Smooth muscle cell (in vitro differentiated cells): ENCODE data around the gene NELFE. TPM values are rescaled to one million over a fixed set of nuclear protein-coding genes. Genes with fewer than 3 reads are reported as not detected.
"Not testable (repeated sequence)": the region's sequence is repeated elsewhere in the genome, so short reads cannot be mapped to it uniquely, and the experiment has no call there.

Experiments
- DNase-seq: peaks from one replicate; lab custom pipeline; 2025; ENCODE audit not compliant: unreplicated experiment; lab: John Stamatoyannopoulos, UW
- H2AFZ ChIP-seq: fragments of 200-600 bp; sonication (generic); 2 replicates; pipeline ENCODE4 v1.6.0; 2016; ENCODE audit warnings: antibody characterized with exemption, low read depth, mild to moderate bottlenecking
- H3F3A ChIP-seq: fragments of 200-600 bp; sonication (generic); 2 replicates; pipeline ENCODE4 v1.6.0; 2017; ENCODE audit warnings: antibody characterized with exemption, low read depth
- H3K27ac ChIP-seq: fragments of 200-600 bp; sonication (generic); 2 replicates; pipeline ENCODE4 v1.5.1; 2016; ENCODE audit warnings: low read depth, mild to moderate bottlenecking
- H3K27me3 ChIP-seq: fragments of 200-600 bp; sonication (generic); 2 replicates; pipeline ENCODE4 v1.6.1; 2016; ENCODE audit warnings: low read depth, mild to moderate bottlenecking
- H3K36me3 ChIP-seq: fragments of 200-600 bp; sonication (generic); 2 replicates; pipeline ENCODE4 v1.5.1; 2016; ENCODE audit warnings: low read depth
- H3K4me1 ChIP-seq: fragments of 200-600 bp; sonication (generic); 2 replicates; pipeline ENCODE4 v1.5.1; 2016; ENCODE audit warnings: low read depth
- H3K4me2 ChIP-seq: fragments of 200-600 bp; sonication (generic); 2 replicates; pipeline ENCODE4 v1.6.0; 2016; ENCODE audit warnings: mild to moderate bottlenecking
- H3K4me3 ChIP-seq: fragments of 200-600 bp; sonication (generic); 2 replicates; pipeline ENCODE4 v1.5.1; 2016; ENCODE audit warnings: mild to moderate bottlenecking
- H3K79me2 ChIP-seq: fragments of 200-600 bp; sonication (generic); 2 replicates; pipeline ENCODE4 v1.6.0; 2016; ENCODE audit warnings: low read depth, mild to moderate bottlenecking
- H3K9ac ChIP-seq: fragments of 200-600 bp; sonication (generic); 2 replicates; pipeline ENCODE4 v1.6.0; 2016; ENCODE audit warnings: low read depth
- H3K9me3 ChIP-seq: fragments of 200-600 bp; sonication (generic); replicated peaks from 2 replicates; pipeline ENCODE4 v1.5.1; 2016; ENCODE audit warnings: low read depth
- H4K20me1 ChIP-seq: fragments of 200-600 bp; sonication (generic); 2 replicates; pipeline ENCODE4 v1.6.0; 2016; ENCODE audit warnings: low read depth
- WGBS: methylation state at CpG from one replicate; pipeline ENCODE4 v1.1.7; 2016; ENCODE audit warnings: low lambda C conversion rate; 5-methylcytosine and 5-hydroxymethylcytosine counted together
- polyA plus RNA-seq: library from polyadenylated mRNA; unstranded; fragments of >200 nt; fragmentation: Nextera tagmentation; extraction: Ambion mirVana; gene quantifications from 2 replicates; pipeline ENCODE4 v1.2.1, GENCODE V29; 2016
- total RNA-seq: library from RNA; depleted of rRNA; stranded (reverse); fragments of >200 nt; gene quantifications from 2 replicates; pipeline ENCODE4 v1.2.3, GENCODE V29; 2014
- TF ChIP-seq, protein P1 (sequence below): fragments of 200-600 bp; sonication (generic); IDR thresholded peaks from 2 replicates; pipeline ENCODE4 v1.5.1; 2017; ENCODE audit warnings: borderline replicate concordance, mild to moderate bottlenecking, antibody characterized with exemption; ENCODE audit not compliant: insufficient read depth, poor library complexity, severe bottlenecking

Gene NELFE
- total and polyA plus RNA-seq, 2 experiments from 2014 or later, result 91.5 to 134 TPM

DNA sequence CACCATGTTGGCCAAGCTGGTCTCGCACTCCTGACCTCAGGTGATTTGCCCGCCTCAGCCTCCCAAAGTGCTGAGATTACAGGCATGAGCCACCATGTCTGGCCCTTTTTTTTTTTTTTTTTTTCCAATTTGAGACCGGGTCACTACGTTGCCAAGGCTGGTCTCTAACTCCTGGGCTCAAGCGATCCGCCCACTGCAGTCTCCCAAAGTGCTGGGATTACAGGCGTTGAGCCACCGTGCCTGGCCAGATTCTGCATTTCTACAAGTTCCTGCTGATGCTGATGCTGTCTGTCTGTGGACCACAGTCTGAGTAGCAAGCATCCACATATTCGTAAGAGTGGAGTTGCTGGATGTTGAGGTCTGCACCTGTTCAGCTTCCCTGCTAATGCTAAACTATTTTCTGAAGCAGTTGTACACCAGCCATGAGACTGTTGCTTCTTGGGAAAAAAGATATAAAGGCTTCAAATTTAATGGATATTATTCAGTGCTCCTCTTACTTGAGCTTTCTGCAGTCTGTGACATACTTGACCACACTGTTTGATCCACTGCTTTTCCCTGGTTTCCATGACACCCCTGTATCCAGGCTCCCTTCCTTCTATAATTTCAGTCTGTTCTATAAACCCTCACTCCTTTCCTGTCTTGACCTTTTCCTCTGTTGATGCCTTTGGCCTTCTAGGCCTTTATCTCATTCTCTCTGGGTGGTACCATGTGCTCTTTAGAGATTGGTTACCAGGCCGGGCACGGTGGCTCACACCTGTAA lies 46.8 kb downstream of the NELFE start:
- H3K4me2 ChIP-seq, result peak overlapping the region; percentile 67
- no peaks in the 10 kb centered on the region for H3K27me3 ChIP-seq
- H3K36me3 ChIP-seq, result no peaks in the 10 kb centered on the region
- H3K9ac ChIP-seq, result no peak overlapping the region
- H3K9me3 ChIP-seq, result no peaks in the 10 kb centered on the region
- DNase-seq, result no peak
- H4K20me1 ChIP-seq, result no peaks in the 10 kb centered on the region
- peak overlapping the region; percentile 89 for H3K27ac ChIP-seq
- H3K79me2 ChIP-seq, result no peaks in the 10 kb centered on the region
- H2AFZ ChIP-seq, result no peak overlapping the region
- TF ChIP-seq, protein P1, sequence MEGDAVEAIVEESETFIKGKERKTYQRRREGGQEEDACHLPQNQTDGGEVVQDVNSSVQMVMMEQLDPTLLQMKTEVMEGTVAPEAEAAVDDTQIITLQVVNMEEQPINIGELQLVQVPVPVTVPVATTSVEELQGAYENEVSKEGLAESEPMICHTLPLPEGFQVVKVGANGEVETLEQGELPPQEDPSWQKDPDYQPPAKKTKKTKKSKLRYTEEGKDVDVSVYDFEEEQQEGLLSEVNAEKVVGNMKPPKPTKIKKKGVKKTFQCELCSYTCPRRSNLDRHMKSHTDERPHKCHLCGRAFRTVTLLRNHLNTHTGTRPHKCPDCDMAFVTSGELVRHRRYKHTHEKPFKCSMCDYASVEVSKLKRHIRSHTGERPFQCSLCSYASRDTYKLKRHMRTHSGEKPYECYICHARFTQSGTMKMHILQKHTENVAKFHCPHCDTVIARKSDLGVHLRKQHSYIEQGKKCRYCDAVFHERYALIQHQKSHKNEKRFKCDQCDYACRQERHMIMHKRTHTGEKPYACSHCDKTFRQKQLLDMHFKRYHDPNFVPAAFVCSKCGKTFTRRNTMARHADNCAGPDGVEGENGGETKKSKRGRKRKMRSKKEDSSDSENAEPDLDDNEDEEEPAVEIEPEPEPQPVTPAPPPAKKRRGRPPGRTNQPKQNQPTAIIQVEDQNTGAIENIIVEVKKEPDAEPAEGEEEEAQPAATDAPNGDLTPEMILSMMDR, result no peak
- 63% methylated on average over 11 of the region's 11 CpGs for whole genome bisulfite sequencing
- H3F3A ChIP-seq, result peaks cover 7% of the 10 kb centered on the region
- peaks cover 2% of the 10 kb centered on the region for H3K4me1 ChIP-seq
- no peak overlapping the region for H3K4me3 ChIP-seq

DNA sequence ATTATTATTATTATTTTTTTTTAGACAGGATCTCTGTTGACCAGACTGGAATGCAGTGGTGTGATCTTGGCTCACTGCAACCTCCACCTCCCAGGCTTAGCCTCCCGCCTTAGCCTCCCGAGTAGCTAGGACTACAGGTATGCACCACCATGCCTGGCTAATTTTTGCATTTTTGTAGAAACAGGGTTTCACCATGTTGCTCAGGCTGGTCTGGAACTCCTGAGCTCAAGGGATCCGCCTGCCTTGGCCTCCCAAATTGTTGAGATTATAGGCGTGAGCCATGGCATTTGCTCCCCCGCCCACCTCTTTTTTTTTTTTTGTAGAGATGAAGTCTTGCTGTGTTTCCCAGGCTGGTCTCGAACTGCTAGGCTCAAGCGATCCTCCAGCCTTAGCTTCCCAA lies 49.5 kb downstream of the NELFE start:
- not testable (repeated sequence) for H3K9me3 ChIP-seq, H3K9ac ChIP-seq, DNase-seq, H3F3A ChIP-seq, H2AFZ ChIP-seq, H3K79me2 ChIP-seq, H3K27ac ChIP-seq, H4K20me1 ChIP-seq, H3K36me3 ChIP-seq, H3K4me3 ChIP-seq, H3K4me2 ChIP-seq, H3K4me1 ChIP-seq, H3K27me3 ChIP-seq
- 74% methylated on average over 7 of the region's 7 CpGs for WGBS

DNA sequence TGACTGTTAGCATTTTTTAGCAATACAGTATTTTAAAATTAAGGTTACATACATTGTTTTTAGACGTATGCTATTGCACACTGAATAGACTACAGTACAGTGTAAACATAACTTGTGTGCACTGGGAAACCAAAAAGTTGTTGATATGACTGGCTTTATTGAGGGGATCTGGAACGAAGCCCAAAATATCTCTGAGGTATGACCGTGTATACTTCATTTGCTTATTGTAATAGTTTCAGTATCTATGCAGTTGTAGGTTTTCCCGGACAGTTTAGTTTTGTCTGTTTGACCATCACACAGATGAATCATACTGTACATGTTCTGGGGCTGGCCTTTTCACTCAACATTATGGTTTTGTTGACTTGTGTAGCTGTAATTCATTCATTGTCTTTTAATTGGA lies 50.0 kb downstream of the NELFE start:
- H3K27me3 ChIP-seq, result no peaks in the 10 kb centered on the region
- 55% methylated on average over 4 of the region's 4 CpGs for WGBS
- no peaks in the 10 kb centered on the region for H3K36me3 ChIP-seq
- no peak overlapping the region for H3K4me3 ChIP-seq
- no peaks in the 10 kb centered on the region for H4K20me1 ChIP-seq
- TF ChIP-seq, protein P1, result no peak
- DNase-seq, result no peak
- H3K4me1 ChIP-seq, result peaks cover 9% of the 10 kb centered on the region
- no peak overlapping the region for H2AFZ ChIP-seq
- no peak overlapping the region for H3K9ac ChIP-seq
- no peaks in the 10 kb centered on the region for H3K9me3 ChIP-seq
- no peak overlapping the region for H3K27ac ChIP-seq
- peaks cover 9% of the 10 kb centered on the region for H3F3A ChIP-seq
- H3K79me2 ChIP-seq, result no peaks in the 10 kb centered on the region
- no peak overlapping the region for H3K4me2 ChIP-seq

DNA sequence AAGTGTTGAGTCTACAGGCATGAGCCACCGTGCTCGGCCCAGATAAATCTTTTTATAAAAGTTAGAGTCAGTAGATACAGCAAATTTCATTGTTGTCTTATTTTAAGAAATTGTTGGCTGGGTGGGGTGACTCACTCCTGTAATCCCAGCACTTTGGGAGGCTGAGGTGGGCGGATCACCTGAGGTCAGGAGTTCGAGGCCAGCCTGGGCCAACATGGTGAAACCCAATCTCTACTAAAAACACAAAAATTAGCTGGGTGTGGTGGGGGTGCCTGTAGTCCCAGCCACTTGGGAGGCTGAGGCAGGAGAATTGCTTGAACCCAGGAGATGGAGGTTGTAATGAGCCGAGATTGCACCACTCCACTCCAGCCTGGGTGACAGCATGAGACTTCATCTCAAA lies 50.5 kb downstream of the NELFE start:
- not testable (repeated sequence) for H4K20me1 ChIP-seq, H3K27ac ChIP-seq, H3K4me2 ChIP-seq, H3F3A ChIP-seq, H3K4me3 ChIP-seq, H3K4me1 ChIP-seq, H3K9me3 ChIP-seq, DNase-seq, H2AFZ ChIP-seq, H3K36me3 ChIP-seq, H3K27me3 ChIP-seq, H3K79me2 ChIP-seq, H3K9ac ChIP-seq
- 95% methylated on average over 5 of the region's 5 CpGs for WGBS
